CD4-positive, CD25-positive, alpha-beta regulatory T cell (primary cell): ENCODE results near the gene NUP205. TPM values are rescaled to one million over a fixed set of nuclear protein-coding genes. Genes with fewer than 3 reads are reported as not detected.
"Not testable (repeated sequence)": the region's sequence is repeated elsewhere in the genome, so short reads cannot be mapped to it uniquely, and the experiment has no call there.

Source experiments
- ATAC-seq, 2 donors: fragments of 150-1000 bp; cut with Tn5 transposase; one replicate each; pipeline ENCODE4 v1.10.0; 2021; ENCODE audit warnings: low read depth in 2 of 2, moderate number of reproducible peaks in 2 of 2, moderate library complexity in 1 of 2
- DNase-seq, 3 donors: peaks; one replicate each; pipeline versions ENCODE4 v3.0.0 to v3.0.0-alpha.2; 2012 to 2022; ENCODE audit warnings: mixed read lengths in 1 of 3
- H3K27ac ChIP-seq: one replicate; pipeline ENCODE4 v1.7.0; 2013; ENCODE audit warnings: mild to moderate bottlenecking, low read length; ENCODE audit not compliant: insufficient read depth, poor library complexity, severe bottlenecking
- H3K27me3 ChIP-seq: one replicate; pipeline ENCODE4 v1.7.0; 2013; ENCODE audit warnings: low read length; ENCODE audit not compliant: control insufficient read depth, insufficient read depth
- H3K36me3 ChIP-seq: one replicate; pipeline ENCODE4 v1.7.0; 2013; ENCODE audit warnings: mild to moderate bottlenecking, low read length, moderate library complexity; ENCODE audit not compliant: control insufficient read depth, insufficient read depth
- H3K4me1 ChIP-seq: 2 replicates; pipeline ENCODE4 v1.7.0; 2013; ENCODE audit warnings: mild to moderate bottlenecking, low read length; ENCODE audit not compliant: insufficient read depth, control insufficient read depth, poor library complexity, severe bottlenecking
- H3K4me3 ChIP-seq: one replicate; pipeline ENCODE4 v1.7.0; 2013; ENCODE audit warnings: low read depth, mild to moderate bottlenecking, low read length, moderate library complexity
- H3K9me3 ChIP-seq, 2 experiments: 1 replicate in 1 of 2; 2 replicates in 1 of 2; pipeline ENCODE4 v1.7.0; 2013; ENCODE audit warnings: low read length in 2 of 2, mild to moderate bottlenecking in 1 of 2, moderate library complexity in 1 of 2; ENCODE audit not compliant: control insufficient read depth in 2 of 2
- H3K27ac Mint-ChIP-seq, 3 donors: one replicate each; pipeline ENCODE4 v1.8.0; 2020 to 2022; ENCODE audit warnings: mild to moderate bottlenecking in 3 of 3, mixed read lengths in 3 of 3, moderate library complexity in 2 of 3
- H3K27me3 Mint-ChIP-seq: one replicate; pipeline ENCODE4 v1.8.0; 2022; ENCODE audit warnings: mild to moderate bottlenecking, mixed read lengths
- H3K36me3 Mint-ChIP-seq: one replicate; pipeline ENCODE4 v1.8.0; 2020; ENCODE audit warnings: mixed read lengths
- H3K4me1 Mint-ChIP-seq, 4 donors: one replicate each; pipeline ENCODE4 v1.8.0; 2020 to 2022; ENCODE audit warnings: mixed read lengths in 4 of 4, mild to moderate bottlenecking in 1 of 4
- H3K4me3 Mint-ChIP-seq, 4 donors: one replicate each; pipeline ENCODE4 v1.8.0; 2020 to 2022; ENCODE audit warnings: mild to moderate bottlenecking in 4 of 4, mixed read lengths in 4 of 4, moderate library complexity in 3 of 4
- H3K9me3 Mint-ChIP-seq, 7 donors: one replicate each; pipeline ENCODE4 v1.8.0; 2020 to 2022; ENCODE audit warnings: mixed read lengths in 7 of 7, mild to moderate bottlenecking in 3 of 7, moderate library complexity in 2 of 7
- polyA plus RNA-seq, 4 donors: library from polyadenylated mRNA; unstranded; fragments of 300-500 nt; fragmentation: Illumina TruSeq; gene quantifications; one replicate each; pipeline ENCODE4 v1.2.3, GENCODE V29; 2021
- total RNA-seq: library from RNA; stranded (reverse); gene quantifications from one replicate; pipeline ENCODE4 v1.2.3, GENCODE V29; 2022

Gene NUP205
- total and polyA plus RNA-seq, 5 donors from 2014 or later: 21.1 to 56.3 (median 27.6) TPM

DNA sequence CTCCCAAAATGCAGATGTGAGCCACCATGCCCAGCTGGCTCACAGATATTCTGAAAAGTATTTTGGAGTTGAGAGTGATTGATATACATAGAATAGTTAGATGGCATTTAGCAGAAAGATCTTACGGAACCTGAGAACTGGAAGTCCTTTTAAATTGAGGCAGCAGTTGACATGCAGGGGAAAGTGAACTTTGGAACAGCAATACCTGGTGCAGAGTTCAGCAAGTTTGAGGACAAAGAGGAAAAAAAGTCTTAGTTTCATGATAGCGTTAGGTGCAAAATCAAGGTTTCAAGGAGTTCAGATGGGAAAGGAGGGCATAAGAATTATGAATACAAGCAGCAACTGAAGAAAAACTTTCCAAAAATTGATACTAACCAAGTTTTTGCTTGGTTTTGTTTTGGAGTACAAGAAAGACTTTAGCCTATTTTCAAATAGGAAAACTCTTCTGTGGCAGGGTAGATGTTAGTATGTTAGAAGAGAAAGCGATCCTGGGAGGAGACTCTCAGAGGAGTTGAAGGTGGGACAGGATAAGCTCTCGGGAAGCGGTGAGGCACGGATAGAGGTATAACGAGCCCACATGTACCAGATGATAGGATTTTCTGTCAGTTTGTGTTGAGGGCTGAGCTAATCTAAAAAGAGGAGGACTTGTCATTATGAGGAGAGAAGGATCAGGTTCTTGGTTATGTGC is 76.6 kb downstream of the NUP205 start:
- H3K27me3 ChIP-seq: no peaks in the 10 kb centered on the region
- no peak overlapping the region for H3K27ac ChIP-seq
- no peak overlapping the region for H3K4me3 ChIP-seq
- Mint-ChIP-seq H3K27ac (peak overlapping the region in 2 of 3 donors; percentile 27 to 28), H3K4me1 (peaks cover 0 to 9% (median under 1%) of the 10 kb centered on the region in 4 donors), H3K4me3 (no peak overlapping the region), H3K36me3 (peaks cover 71% of the 10 kb centered on the region), H3K9me3 (no peaks in the 10 kb centered on the region), H3K27me3 (no peaks in the 10 kb centered on the region)
- DNase-seq: no peak
- H3K9me3 ChIP-seq: no peaks in the 10 kb centered on the region
- H3K4me1 ChIP-seq: no peaks in the 10 kb centered on the region
- ATAC-seq: no peak
- peaks cover 74% of the 10 kb centered on the region for H3K36me3 ChIP-seq

DNA sequence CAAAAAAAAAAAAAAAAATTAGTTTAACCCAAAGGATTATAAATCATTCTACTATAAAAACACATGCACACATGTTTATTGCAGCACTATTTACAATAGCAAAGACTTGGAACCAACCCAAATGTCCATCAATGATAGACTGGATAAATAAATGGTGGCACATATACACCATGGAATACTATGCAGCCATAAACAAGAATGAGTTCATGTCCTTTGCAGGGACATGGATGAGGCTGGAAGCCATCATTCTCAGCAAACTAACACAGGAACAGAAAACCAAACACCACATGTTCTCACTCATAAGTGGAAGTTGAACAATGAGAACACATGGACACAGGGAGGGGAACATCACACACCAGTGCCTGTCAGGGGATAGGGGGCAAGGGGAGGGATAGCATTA is 82.0 kb downstream of the NUP205 start:
- H3K4me3 Mint-ChIP-seq, DNase-seq, H3K27me3 Mint-ChIP-seq, H3K4me3 ChIP-seq, H3K4me1 ChIP-seq, H3K9me3 Mint-ChIP-seq, ATAC-seq, H3K27me3 ChIP-seq, H3K9me3 ChIP-seq, H3K27ac ChIP-seq, H3K4me1 Mint-ChIP-seq: not testable (repeated sequence)
- H3K36me3 ChIP-seq: peaks cover 80% of the 10 kb centered on the region
- Mint-ChIP-seq H3K36me3 (peaks cover 64% of the 10 kb centered on the region), H3K27ac (peak overlapping the region in 2 of 3 donors; percentile 59 to 79)

DNA sequence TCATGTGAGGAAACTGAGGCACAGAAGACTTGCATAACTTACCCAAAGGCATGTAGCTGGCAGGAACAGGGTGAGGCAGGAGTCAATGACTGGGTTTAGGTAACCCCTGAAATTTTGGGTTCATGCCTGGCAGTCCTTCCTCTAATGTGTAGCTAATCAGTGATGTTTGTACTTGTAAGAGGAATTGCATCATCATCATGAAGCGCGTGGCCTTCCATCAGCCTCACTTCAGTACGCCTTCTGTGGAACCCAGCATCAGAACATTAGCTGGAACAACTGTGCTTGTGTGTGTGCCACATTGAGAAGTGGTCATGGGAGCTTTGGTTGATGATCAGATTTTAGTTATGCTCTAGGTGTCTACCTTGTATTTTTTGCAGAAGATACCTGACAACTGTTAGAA is 86.4 kb downstream of the NUP205 start:
- Mint-ChIP-seq H3K9me3 (peaks cover 0 to 1% (median 0%) of the 10 kb centered on the region in 7 donors), H3K36me3 (peaks cover 43% of the 10 kb centered on the region), H3K4me1 (peaks cover 0 to 8% (median 3%) of the 10 kb centered on the region in 4 donors), H3K27me3 (no peaks in the 10 kb centered on the region), H3K4me3 (no peak overlapping the region), H3K27ac (peak overlapping the region in 1 of 3 donors; percentile 39)
- DNase-seq (no peak), ATAC-seq (no peak)
- peaks cover 81% of the 10 kb centered on the region for H3K36me3 ChIP-seq
- no peaks in the 10 kb centered on the region for H3K9me3 ChIP-seq
- H3K4me3 ChIP-seq: no peak overlapping the region
- no peaks in the 10 kb centered on the region for H3K4me1 ChIP-seq
- no peak overlapping the region for H3K27ac ChIP-seq
- no peaks in the 10 kb centered on the region for H3K27me3 ChIP-seq

DNA sequence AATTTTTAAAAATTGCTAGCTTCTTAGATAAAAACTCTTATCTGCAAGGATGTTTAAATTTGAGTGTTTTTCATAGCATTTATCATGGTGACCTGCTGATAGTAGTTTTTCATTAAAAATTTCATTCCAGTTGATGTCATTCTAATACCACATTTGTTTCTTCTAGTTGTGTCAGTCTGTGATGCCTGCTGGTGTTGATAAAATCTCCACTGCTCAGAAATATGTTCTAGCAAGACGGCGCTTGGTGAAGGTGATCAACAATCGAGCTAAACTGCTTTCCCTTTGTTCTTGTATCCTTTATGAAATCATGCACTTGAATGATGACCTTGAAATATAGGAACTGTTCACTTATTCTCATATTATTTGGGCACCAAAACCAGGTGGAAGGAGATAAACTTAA is 87.0 kb downstream of the NUP205 start:
- Mint-ChIP-seq H3K27me3 (no peaks in the 10 kb centered on the region), H3K27ac (peak overlapping the region in 1 of 3 donors; percentile 39), H3K4me1 (peaks cover 0 to 8% (median 3%) of the 10 kb centered on the region in 4 donors), H3K36me3 (peaks cover 39% of the 10 kb centered on the region), H3K9me3 (peaks cover 0 to 1% (median 0%) of the 10 kb centered on the region in 7 donors), H3K4me3 (no peak overlapping the region)
- ATAC-seq (no peak), DNase-seq (no peak)
- H3K27me3 ChIP-seq: no peaks in the 10 kb centered on the region
- no peaks in the 10 kb centered on the region for H3K9me3 ChIP-seq
- no peaks in the 10 kb centered on the region for H3K4me1 ChIP-seq
- no peak overlapping the region for H3K27ac ChIP-seq
- no peak overlapping the region for H3K4me3 ChIP-seq
- peaks cover 78% of the 10 kb centered on the region for H3K36me3 ChIP-seq

DNA sequence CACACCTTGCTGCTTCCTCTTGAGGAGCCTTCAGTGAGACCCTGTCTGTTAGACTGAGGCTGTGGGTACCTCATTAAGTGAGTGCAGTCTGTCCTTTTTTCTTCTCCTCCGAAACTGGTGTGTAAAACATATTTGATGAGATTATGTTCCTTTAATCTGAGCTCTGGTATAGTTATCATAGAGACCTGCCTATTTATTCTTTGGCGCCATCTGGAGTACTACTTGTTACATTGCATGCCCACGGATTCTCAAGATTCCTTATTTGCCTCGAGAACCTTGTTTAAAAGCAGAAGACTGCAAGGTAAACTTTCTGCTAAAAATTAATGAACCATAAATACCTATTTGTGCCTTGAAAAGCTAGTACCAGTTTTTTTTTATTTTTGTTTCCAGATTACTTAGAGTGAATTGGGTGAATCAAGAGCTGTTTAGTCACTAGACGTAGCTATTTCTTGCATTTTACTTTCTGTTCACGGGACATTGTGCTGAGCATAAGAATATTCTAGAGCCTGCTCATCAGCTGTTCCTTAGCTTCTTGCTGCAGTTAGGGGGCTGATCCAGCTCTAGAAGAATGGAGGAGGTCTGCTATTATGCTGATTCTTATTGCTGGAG is 87.7 kb downstream of the NUP205 start:
- Mint-ChIP-seq H3K4me1 (peaks cover 0 to 8% (median 3%) of the 10 kb centered on the region in 4 donors), H3K27me3 (no peaks in the 10 kb centered on the region), H3K27ac (no peak overlapping the region), H3K36me3 (peaks cover 37% of the 10 kb centered on the region), H3K9me3 (peaks cover 0 to 1% (median 0%) of the 10 kb centered on the region in 7 donors), H3K4me3 (no peak overlapping the region)
- H3K36me3 ChIP-seq: peaks cover 71% of the 10 kb centered on the region
- H3K27me3 ChIP-seq: no peaks in the 10 kb centered on the region
- no peaks in the 10 kb centered on the region for H3K4me1 ChIP-seq
- H3K27ac ChIP-seq: no peak overlapping the region
- ATAC-seq: peak; percentile 58 to 66
- DNase-seq: peak in 2 of 3 donors; percentile 46 to 67
- H3K9me3 ChIP-seq: no peaks in the 10 kb centered on the region
- no peak overlapping the region for H3K4me3 ChIP-seq

DNA sequence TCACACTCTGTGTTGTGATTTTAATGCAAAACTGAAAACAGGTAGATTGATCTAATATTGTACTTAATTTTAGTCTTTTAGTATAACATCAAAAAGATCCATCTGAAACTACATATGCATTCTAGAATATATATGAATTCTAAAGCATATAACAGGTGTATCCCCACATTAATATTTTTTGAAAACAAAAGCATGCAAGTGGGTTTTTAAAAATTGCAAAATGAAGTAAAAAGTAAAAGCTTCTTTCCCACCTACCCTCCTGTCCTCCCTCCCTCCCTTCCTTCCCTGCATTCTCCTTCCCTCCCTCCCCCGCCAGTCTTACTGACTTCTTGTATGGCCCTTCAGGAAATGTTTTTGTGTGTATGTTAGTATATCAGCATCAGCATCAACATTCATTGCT is 90.0 kb downstream of the NUP205 start:
- Mint-ChIP-seq H3K4me3 (no peak overlapping the region), H3K4me1 (peaks cover 0 to 8% (median 3%) of the 10 kb centered on the region in 4 donors), H3K27me3 (no peaks in the 10 kb centered on the region), H3K27ac (no peak overlapping the region), H3K36me3 (peaks cover 30% of the 10 kb centered on the region), H3K9me3 (peaks cover 0 to 1% (median 0%) of the 10 kb centered on the region in 7 donors)
- ATAC-seq (no peak), DNase-seq (no peak)
- H3K36me3 ChIP-seq: peaks cover 54% of the 10 kb centered on the region
- no peak overlapping the region for H3K4me3 ChIP-seq
- no peaks in the 10 kb centered on the region for H3K27me3 ChIP-seq
- no peaks in the 10 kb centered on the region for H3K4me1 ChIP-seq
- H3K27ac ChIP-seq: no peak overlapping the region
- no peaks in the 10 kb centered on the region for H3K9me3 ChIP-seq

DNA sequence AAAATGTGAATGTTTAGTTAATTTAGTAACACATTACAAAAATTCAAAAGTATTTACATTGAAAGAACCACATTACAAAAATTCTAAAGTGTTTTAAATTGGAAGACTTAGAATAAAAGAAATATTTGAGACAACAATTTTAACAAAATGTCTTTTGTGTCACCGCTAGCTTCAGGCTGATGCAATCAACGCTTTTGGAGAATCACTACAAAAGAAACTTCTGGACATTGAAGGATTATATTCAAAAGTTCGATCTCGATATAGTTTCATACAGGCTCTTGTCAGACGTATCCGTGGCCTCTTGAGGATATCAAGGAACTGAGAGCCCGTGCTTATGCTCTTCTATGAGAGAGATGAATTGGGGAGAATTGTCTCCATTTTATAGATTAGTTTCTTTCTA is 90.5 kb downstream of the NUP205 start:
- no peak for ATAC-seq
- Mint-ChIP-seq H3K4me3 (no peak overlapping the region), H3K4me1 (peaks cover 0 to 8% (median 3%) of the 10 kb centered on the region in 4 donors)

More for the DNA sequence above, 90.5 kb downstream of the NUP205 start:
- H3K4me1 ChIP-seq: no peaks in the 10 kb centered on the region
- peaks cover 49% of the 10 kb centered on the region for H3K36me3 ChIP-seq
- H3K4me3 ChIP-seq: no peak overlapping the region
- no peak for DNase-seq
- Mint-ChIP-seq H3K9me3 (peaks cover 0 to 1% (median 0%) of the 10 kb centered on the region in 7 donors), H3K36me3 (peaks cover 30% of the 10 kb centered on the region), H3K27me3 (no peaks in the 10 kb centered on the region), H3K27ac (no peak overlapping the region)
- no peaks in the 10 kb centered on the region for H3K9me3 ChIP-seq
- H3K27me3 ChIP-seq: no peaks in the 10 kb centered on the region
- H3K27ac ChIP-seq: no peak overlapping the region
